NB4 (cell line): ENCODE results near the gene TMEM184A.

Experiments used
- DNase-seq: peaks from one replicate; pipeline ENCODE4 v3.0.0; 2010; ENCODE audit warnings: low read depth
- H3K4me3 ChIP-seq: one replicate; pipeline ENCODE4 v1.5.1; 2011; ENCODE audit warnings: mild to moderate bottlenecking, low read depth, low read length, moderate library complexity
- MYC ChIP-seq: IDR thresholded peaks from 2 replicates; pipeline ENCODE4 v1.6.1; 2011; ENCODE audit warnings: low read depth, low read length
- POLR2A ChIP-seq: IDR thresholded peaks from 2 replicates; pipeline ENCODE4 v1.6.1; 2011; ENCODE audit warnings: mild to moderate bottlenecking; ENCODE audit not compliant: insufficient read length; ENCODE audit errors: extremely low read depth
- TF ChIP-seq, protein P1 (sequence below): IDR thresholded peaks from one replicate; pipeline ENCODE4 v1.5.1; 2012; ENCODE audit warnings: low read depth, low read length
- TF ChIP-seq, protein P2 (sequence below): IDR thresholded peaks from 2 replicates; pipeline ENCODE4 v1.6.1; 2011; ENCODE audit warnings: low read depth, low read length

TMEM184A gene

DNA sequence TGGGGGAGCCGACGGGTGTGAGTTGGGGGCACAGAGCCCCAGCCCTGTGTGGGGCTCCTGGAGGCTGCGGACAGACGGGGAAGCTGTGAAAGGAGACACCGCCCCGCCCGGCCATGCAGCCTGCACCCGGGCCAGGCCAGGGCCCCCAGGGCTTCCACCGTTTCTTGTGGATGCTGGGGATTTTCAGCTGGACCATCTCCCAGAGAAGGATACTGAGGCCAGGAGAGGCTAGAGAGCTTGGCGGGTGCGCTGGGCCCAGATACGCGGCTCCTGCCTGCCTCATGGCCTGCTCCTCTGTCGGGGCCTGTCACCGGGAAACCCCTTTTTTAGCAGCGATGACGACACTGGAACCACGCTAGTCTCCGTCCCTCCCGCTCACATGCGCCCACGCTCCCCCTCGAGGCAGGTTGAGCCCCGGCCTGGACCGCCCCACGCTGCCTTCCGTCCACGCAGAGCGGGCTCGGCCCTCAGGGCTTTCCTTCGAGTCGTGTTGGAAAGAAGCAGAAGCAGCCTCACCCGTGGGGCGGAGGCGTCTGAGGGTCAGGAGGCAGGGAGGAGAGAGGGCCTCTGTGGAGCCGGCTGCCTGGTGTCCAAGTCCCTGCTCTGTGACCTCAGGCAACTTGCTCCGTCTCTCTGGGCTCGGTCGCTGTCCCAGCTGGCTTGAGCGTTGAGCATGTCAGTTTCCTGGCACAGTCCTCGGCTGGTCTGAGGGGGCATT is 11.7 kb downstream of the TMEM184A start:
- DNase-seq = no peak
- TF ChIP-seq POLR2A = no peak
- TF ChIP-seq, protein P1, sequence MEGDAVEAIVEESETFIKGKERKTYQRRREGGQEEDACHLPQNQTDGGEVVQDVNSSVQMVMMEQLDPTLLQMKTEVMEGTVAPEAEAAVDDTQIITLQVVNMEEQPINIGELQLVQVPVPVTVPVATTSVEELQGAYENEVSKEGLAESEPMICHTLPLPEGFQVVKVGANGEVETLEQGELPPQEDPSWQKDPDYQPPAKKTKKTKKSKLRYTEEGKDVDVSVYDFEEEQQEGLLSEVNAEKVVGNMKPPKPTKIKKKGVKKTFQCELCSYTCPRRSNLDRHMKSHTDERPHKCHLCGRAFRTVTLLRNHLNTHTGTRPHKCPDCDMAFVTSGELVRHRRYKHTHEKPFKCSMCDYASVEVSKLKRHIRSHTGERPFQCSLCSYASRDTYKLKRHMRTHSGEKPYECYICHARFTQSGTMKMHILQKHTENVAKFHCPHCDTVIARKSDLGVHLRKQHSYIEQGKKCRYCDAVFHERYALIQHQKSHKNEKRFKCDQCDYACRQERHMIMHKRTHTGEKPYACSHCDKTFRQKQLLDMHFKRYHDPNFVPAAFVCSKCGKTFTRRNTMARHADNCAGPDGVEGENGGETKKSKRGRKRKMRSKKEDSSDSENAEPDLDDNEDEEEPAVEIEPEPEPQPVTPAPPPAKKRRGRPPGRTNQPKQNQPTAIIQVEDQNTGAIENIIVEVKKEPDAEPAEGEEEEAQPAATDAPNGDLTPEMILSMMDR = no peak
- TF ChIP-seq, protein P2, sequence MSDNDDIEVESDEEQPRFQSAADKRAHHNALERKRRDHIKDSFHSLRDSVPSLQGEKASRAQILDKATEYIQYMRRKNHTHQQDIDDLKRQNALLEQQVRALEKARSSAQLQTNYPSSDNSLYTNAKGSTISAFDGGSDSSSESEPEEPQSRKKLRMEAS = no peak
- TF ChIP-seq MYC = no peak
- H3K4me3 ChIP-seq = no peak overlapping the region

DNA sequence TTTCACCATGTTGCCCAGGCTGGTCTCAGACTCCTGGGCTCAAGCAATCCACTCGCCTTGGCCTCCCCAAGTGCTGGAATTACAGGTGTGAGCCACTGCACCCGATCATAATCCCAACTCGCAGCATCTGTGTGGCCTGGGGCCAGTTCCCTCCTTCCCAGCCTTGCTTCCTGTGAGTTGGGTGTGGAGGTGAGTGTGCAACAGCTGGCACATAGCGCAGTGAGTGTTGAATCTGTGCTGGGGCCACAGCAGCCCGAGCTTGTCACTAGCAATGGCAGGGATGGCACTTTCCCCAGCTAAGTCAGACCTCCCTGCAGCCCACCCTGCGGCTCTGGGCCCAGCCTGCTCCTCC is 12.2 kb downstream of the TMEM184A start:
- no peak for TF ChIP-seq POLR2A
- TF ChIP-seq, protein P1 = no peak
- no peak for TF ChIP-seq MYC
- TF ChIP-seq, protein P2 = no peak
- no peak for DNase-seq

DNA sequence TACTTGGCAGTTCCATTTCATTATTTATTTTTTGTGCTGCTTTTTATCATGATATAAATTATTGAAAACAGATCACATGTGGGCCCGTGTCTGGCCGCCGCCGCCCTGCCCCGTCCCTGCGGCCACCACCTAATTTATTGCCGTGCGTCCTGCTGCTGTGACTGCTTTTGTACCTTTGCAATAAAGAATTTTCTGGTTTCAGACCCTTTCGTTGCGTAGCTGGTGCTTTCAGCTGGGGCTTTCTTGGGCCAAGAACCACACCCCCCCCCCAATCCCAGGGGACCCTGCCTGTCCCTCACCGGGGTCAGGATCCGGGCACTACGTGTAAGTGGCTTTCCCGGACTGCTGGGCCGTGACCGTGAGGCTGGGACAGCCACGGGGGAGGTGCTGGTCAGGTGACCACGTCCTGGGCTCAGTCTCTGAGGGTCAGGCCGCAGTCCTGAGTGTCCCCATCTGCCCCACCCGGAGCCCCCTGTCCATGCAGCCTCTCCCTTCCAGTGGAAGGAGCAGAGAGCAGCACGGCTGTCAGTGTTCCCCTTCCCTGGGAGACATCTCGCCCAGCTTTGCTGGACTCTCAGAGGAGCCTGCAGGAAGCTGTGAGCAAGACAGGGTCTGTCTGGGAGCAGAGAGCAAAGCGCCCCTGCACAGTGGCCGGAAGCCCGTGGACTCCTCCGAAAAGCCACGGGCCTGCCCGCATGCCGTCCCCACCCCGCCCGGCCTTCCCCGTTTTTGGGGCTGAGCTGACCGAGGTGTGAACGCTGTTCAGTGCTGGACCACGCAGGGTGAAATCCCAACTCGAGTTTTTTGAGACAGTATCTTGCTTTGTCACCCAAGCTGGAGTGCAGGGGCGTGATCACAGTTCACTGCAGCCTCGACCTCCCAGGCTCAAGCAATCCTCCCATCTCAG is 12.9 kb downstream of the TMEM184A start:
- no peak overlapping the region for H3K4me3 ChIP-seq
- DNase-seq = no peak
- TF ChIP-seq POLR2A = no peak
- TF ChIP-seq, protein P2 = no peak
- TF ChIP-seq, protein P1 = no peak
- no peak for TF ChIP-seq MYC

More for the DNA sequence above, 12.2 kb downstream of the TMEM184A start:
- H3K4me3 ChIP-seq = no peak overlapping the region

DNA sequence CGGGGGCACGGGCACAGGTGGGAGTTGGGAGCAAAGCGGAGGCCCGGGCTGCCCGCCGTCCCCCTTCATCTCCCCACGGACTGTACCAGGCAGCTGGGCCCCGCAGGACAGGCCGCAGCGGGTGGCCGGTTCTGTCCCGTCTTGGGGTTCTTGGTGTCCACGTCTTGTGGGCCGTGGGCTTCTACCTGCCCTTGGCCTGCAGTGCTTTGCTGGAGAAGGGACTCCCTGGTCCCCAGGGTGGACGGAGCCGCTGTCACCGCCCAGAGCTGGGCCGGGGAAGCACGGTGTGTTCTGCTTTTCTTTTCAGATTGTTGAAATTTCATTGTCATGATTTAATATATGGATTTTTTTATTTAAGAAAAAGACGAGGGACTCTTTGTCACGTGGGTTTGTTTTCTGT is 13.7 kb downstream of the TMEM184A start:
- no peak overlapping the region for H3K4me3 ChIP-seq
- no peak for DNase-seq
- no peak for TF ChIP-seq MYC
- TF ChIP-seq, protein P1 = no peak
- TF ChIP-seq POLR2A = no peak
- TF ChIP-seq, protein P2 = no peak

DNA sequence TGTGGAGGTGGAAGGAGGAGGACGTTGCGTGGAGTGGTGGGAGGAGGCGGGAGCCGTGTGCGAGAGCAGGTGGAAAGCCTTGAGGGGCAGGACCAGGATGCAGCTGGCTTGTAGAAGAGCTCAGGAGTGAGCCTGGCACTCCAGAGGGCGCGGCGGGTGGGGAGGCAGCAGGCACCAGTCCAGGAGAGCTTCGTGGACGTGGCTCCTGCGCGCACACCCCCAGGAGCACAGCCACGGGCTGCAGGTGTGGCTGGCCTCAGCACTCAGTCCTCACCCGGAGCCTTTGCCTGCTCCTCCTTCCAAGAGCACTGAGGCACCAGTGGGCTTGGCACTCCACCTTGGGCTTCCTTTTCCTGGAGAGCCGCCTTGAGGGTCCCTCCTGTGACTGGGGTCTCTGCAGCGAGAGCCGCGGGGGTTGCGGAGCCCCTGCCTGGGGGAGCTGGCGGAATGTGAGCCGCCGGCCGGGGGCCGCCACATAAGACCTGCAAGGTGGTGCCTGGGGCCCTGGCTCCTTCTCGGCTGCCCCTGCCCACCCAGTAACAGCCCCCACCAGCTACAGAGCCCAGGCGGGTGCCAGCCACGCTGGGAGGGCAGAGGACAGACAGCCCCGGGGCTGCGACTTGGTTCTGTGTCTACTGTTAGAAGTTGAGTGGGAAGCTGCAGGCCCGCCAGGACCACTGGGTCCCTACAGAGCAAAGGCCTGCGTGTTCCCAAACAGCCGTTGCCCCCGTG is 14.4 kb downstream of the TMEM184A start:
- TF ChIP-seq, protein P1 = no peak
- TF ChIP-seq POLR2A (no peak), MYC (no peak)
- TF ChIP-seq, protein P2 = no peak
- DNase-seq = no peak
- no peak overlapping the region for H3K4me3 ChIP-seq
